ENCODE results near the gene ZBTB32. TPM values are rescaled to one million over a fixed set of nuclear protein-coding genes. Genes with fewer than 3 reads are reported as not detected.

The ZBTB32 gene
- total and polyA plus RNA-seq, 2 of the 8 experiments (the other 6 are each of a cell fraction or from before 2014, with no cell fraction given): 0.11 to 0.50 TPM

DNA sequence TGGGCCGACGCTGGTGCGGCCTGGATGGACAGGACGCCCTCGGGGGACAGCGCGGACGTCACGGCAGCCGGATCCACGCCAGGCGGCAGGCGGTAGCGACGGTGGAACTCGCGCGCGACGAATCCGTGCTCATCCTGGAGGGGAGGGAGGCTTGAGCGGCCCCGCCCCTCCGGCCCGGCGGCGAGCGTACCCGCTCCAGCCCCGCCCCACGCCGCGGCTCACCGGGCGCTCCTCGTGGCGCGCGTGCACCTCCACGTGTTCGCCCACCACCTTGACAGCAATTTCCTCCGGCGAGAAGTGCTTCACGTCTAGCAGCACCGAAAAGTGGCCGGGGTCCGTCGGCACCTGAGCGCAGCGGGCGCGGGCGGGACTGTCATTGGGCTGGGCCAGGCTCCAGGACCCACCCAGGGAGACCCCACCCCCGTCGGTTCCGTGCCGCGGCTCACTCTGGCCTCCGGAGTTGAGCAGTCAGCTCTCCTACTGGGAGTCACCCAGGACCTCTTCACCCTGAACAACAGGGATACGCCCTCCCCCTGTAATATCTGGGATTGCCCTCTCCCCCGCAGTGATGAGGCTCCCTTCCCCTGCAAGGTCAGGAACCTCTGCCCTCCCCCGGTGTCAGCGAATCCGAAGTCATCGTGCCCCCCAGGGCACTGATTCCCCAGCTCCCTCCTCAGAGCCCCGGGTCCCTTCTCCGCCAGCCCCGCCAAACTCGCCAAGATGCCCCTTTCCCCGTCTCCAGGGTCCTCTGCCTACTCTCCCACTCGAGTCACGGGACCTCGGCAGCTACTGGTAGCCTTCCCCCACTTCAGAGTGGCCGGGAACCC lies 51.4 kb downstream of the ZBTB32 start:
- Histone ChIP-seq H3K36me3 (ENCODE audit: control insufficient read depth in 2 of 4, insufficient read depth in 4 of 4, low read length in 3 of 4) (peaks cover 0 to 5% (median 0%) of the 10 kb centered on the region in 4 experiments; a peak in 2 of 8 replicates), H3K56ac (replicated peaks; ENCODE audit: insufficient read length, low read depth, low read length) (no peak overlapping the region), H3K23ac (ENCODE audit: insufficient read length) (no peak overlapping the region), H2BK12ac (ENCODE audit: low read depth, low read length) (no peak overlapping the region), H3K9me3 (ENCODE audit: insufficient read depth in 2 of 2, low read depth in 1 of 2, low read length in 1 of 2) (no peaks in the 10 kb centered on the region), H3K4ac (replicated peaks; ENCODE audit: insufficient read length, low read depth, low read length) (no peak overlapping the region), H3K79me1 (ENCODE audit: low read depth, low read length) (peaks cover 4% of the 10 kb centered on the region), H3K4me3 (ENCODE audit: extremely low read depth in 1 of 4, insufficient read depth in 2 of 4, low read depth in 3 of 4, low read length in 4 of 4) (peak overlapping the region; percentile 51 to 98 (median 75)), H2AK5ac (ENCODE audit: low read depth, low read length) (no peak overlapping the region), H4K5ac (ENCODE audit: insufficient read length, low read depth, low read length) (peak overlapping the region; percentile 39), H3K4me1 (replicated peaks in 1 of 4; ENCODE audit: control insufficient read depth in 3 of 4, insufficient read depth in 4 of 4, low read length in 3 of 4) (peaks cover 0 to 18% (median 11%) of the 10 kb centered on the region in 4 experiments; a peak in 5 of 7 replicates), H2BK5ac (ENCODE audit: low read depth, low read length) (no peak overlapping the region), H2BK120ac (replicated peaks; ENCODE audit: low read depth, low read length) (no peak overlapping the region), H3K27ac (ENCODE audit: low read depth, low read length) (no peak overlapping the region), H3K18ac (ENCODE audit: extremely low read depth, low read length) (peak overlapping the region; percentile 83), H3K79me2 (ENCODE audit: control insufficient read depth in 1 of 2, insufficient read depth in 2 of 2, low read length in 2 of 2) (peaks cover 0 to 6% of the 10 kb centered on the region in 2 experiments; a peak in 2 of 4 replicates), H4K91ac (replicated peaks; ENCODE audit: insufficient read length, low read length) (peak overlapping the region; percentile 87), H2BK15ac (ENCODE audit: low read length) (no peak overlapping the region), H4K20me1 (replicated peaks in 1 of 2; ENCODE audit: control insufficient read depth in 1 of 2, insufficient read depth in 2 of 2, low read length in 2 of 2) (peaks cover 0 to 4% of the 10 kb centered on the region in 2 experiments), H2BK20ac (ENCODE audit: low read length) (no peak overlapping the region), H3K9ac (replicated peaks in 1 of 4; ENCODE audit: extremely low read depth in 1 of 4, low read depth in 3 of 4, low read length in 3 of 4) (peak overlapping the region in 1 of 4 experiments; percentile 50; a peak in 1 of 7 replicates), H4K8ac (ENCODE audit: extremely low read depth, insufficient read depth, low read length) (peak overlapping the region; percentile 32), H3K27me3 (replicated peaks in 1 of 4; ENCODE audit: control insufficient read depth in 3 of 4, extremely low read depth in 1 of 4, insufficient read depth in 3 of 4, low read length in 3 of 4) (peaks cover 0 to 17% (median 11%) of the 10 kb centered on the region in 4 experiments; a peak in 5 of 7 replicates), H3K14ac (ENCODE audit: insufficient read length) (no peak overlapping the region), H2AFZ (ENCODE audit: low read length) (peak overlapping the region; percentile 46; the same call in 1 of the 2 replicates), H3K4me2 (ENCODE audit: insufficient read depth in 1 of 2, low read depth in 2 of 2, low read length in 2 of 2) (peak overlapping the region; percentile 95 to 98), H3K23me2 (ENCODE audit: low read depth, low read length) (peaks cover 16% of the 10 kb centered on the region; the same call in 1 of the 2 replicates)
- POLR2A ChIA-PET (ENCODE audit: partially characterized antibody): interaction anchor here (0.6 to 2.6 kb wide), 10 partner anchors 8 to 101 kb away, joined by 3 to 23 read pairs (median 6); partner anchors contain the start of genes KIRREL2, LIN37, PSENEN and U2AF1L4
- DNase-seq (ENCODE audit: low read depth in 1 of 2, low spot score in 2 of 2) (no peak), FAIRE-seq (no peak)
- CTCF ChIA-PET (ENCODE audit: partially characterized antibody): interaction anchor here (0.6 to 2.0 kb wide), 3 partner anchors 12 to 145 kb away, joined by 3 to 9 read pairs (median 4); no protein-coding TSS in a partner anchor
- 4% methylated on average over 49 of the region's 74 CpGs; no CpG with 5 or more reads in 1 of the 2 experiments for WGBS, 2 experiments (ENCODE audit: extremely low coverage in 1 of 2, insufficient coverage in 1 of 2, insufficient read length in 1 of 2, insufficient replicate concordance in 2 of 2, low coverage in 1 of 2, low lambda C conversion rate in 2 of 2, missing lambda C conversion rate in 1 of 2)
- TF ChIP-seq RBBP5 (IDR thresholded peaks at IDR 0.05; ENCODE audit: borderline replicate concordance, low read depth, low read length): no peak
- peak; percentile 78 for TF ChIP-seq KDM4A (IDR thresholded peaks at IDR 0.05; ENCODE audit: low read depth, low read length, severe bottlenecking)
- no peak for TF ChIP-seq RNF2 (IDR thresholded peaks at IDR 0.05; ENCODE audit: borderline replicate concordance, low read depth, low read length, missing control alignments, poor library complexity, severe bottlenecking)
- TF ChIP-seq POLR2AphosphoS5 (IDR thresholded peaks at IDR 0.05; ENCODE audit: low read depth, low read length): no peak
- TF ChIP-seq CHD1 (IDR thresholded peaks at IDR 0.05; ENCODE audit: low read depth, low read length): no peak
- TF ChIP-seq SUZ12 (IDR thresholded peaks at IDR 0.05; ENCODE audit: low read length): peak; percentile 33; the same call in 1 of the 2 replicates
